ENCODE results near the gene BRINP1.

DNA sequence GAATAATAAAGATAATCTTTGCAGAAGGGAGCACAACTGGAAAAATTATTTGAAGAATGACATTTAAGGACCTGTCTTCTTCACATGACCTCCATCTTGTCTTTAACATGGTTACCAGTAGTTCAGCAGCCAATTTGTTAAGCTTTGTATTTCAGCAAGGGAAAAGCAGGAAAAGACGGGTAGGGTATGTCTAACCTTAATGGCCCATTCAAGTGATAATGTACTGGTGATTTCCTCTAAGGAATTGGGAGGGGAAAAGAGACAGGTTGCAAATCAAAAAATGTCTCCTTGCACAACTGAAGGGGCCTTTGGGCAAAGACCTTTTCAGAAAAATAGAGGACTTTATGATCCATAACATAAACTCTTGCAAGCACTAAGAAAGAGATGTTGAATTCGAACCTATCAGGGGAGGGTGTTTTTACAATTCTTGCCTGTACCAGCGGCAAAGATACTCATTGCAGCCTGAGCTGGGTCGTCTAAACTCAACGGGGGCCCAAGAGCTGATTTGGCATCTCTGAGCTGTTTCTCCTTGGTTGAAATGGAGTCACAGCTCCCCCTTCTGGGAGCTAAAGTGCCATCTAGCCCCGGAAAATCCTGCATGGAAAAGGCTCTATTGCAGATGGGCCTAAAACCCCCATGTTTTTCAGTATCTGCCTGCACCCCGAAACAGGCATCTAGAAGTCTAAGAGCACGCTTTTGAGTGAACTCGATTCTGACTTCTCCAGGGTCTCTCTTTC lies 3.8 kb downstream of the BRINP1 start:
- TF ChIP-seq, protein P1, sequence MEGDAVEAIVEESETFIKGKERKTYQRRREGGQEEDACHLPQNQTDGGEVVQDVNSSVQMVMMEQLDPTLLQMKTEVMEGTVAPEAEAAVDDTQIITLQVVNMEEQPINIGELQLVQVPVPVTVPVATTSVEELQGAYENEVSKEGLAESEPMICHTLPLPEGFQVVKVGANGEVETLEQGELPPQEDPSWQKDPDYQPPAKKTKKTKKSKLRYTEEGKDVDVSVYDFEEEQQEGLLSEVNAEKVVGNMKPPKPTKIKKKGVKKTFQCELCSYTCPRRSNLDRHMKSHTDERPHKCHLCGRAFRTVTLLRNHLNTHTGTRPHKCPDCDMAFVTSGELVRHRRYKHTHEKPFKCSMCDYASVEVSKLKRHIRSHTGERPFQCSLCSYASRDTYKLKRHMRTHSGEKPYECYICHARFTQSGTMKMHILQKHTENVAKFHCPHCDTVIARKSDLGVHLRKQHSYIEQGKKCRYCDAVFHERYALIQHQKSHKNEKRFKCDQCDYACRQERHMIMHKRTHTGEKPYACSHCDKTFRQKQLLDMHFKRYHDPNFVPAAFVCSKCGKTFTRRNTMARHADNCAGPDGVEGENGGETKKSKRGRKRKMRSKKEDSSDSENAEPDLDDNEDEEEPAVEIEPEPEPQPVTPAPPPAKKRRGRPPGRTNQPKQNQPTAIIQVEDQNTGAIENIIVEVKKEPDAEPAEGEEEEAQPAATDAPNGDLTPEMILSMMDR (IDR thresholded peaks at IDR 0.05) = peak in 3 of 6 experiments; percentile 6 to 31 (median 18)
- TF ChIP-seq POLR2AphosphoS5 (IDR thresholded peaks at IDR 0.05) (no peak), POLR2A (IDR thresholded peaks at IDR 0.05) (no peak), EP300 (IDR thresholded peaks at IDR 0.05) (no peak)

All from upper lobe of left lung (tissue), 4 donors.